ENCODE results near the gene SDCBP2. TPM values are rescaled to one million over a fixed set of nuclear protein-coding genes. Genes with fewer than 3 reads are reported as not detected.
A peak's percentile ranks its signal among the peaks of the same experiment; 100 is the strongest.

Gene SDCBP2
- total and polyA plus RNA-seq, 2 of the 13 experiments (the other 11 are each of a cell fraction or from before 2014, with no cell fraction given) = 1.2 to 2.4 TPM

GRCh38 chr20:1326031-1326930 is 2.7 kb downstream of the SDCBP2 start (continued):
- TF ChIP-seq ARID3A (IDR thresholded peaks at IDR 0.05; ENCODE audit: low read depth, low read length) (no peak; the same call in 1 of the 2 replicates), MAZ (IDR thresholded peaks at IDR 0.05; ENCODE audit: borderline replicate concordance, low read depth, low read length) (no peak), MAZ (CRISPR knock-in tag; IDR thresholded peaks at IDR 0.05; ENCODE audit: low read depth) (0 out of 2 replicates have a peak, but pooled peaks have one; percentile 14), CC2D1A (CRISPR knock-in tag; IDR thresholded peaks at IDR 0.05) (0 out of 2 replicates have a peak, but pooled peaks have one; percentile 36), NCOA5 (CRISPR knock-in tag; IDR thresholded peaks at IDR 0.05) (no peak), MAFG (CRISPR knock-in tag; IDR thresholded peaks at IDR 0.05) (no peak), ZSCAN5A (CRISPR knock-in tag; IDR thresholded peaks at IDR 0.05; ENCODE audit: borderline replicate concordance) (no peak), HMGA1 (CRISPR knock-in tag; conservative IDR thresholded peaks at IDR 0.05) (no peak), TFDP1 (CRISPR knock-in tag; IDR thresholded peaks at IDR 0.05; ENCODE audit: borderline replicate concordance) (peak; percentile 19; the same call in 1 of the 2 replicates), PHF21A (CRISPR knock-in tag; IDR thresholded peaks at IDR 0.05) (no peak; the same call in none of the 2 replicates), ZC3H4 (CRISPR knock-in tag; IDR thresholded peaks at IDR 0.05; ENCODE audit: borderline replicate concordance) (peak; percentile 94), FOXK2 (IDR thresholded peaks at IDR 0.05) (no peak), SALL1 (CRISPR knock-in tag; IDR thresholded peaks at IDR 0.05) (peak; percentile 7; the same call in 1 of the 2 replicates), DDIT3 (CRISPR knock-in tag; IDR thresholded peaks at IDR 0.05) (no peak), SNRNP70 (IDR thresholded peaks at IDR 0.05; ENCODE audit: low read depth, low read length) (no peak), ETV6 (CRISPR knock-in tag; conservative IDR thresholded peaks at IDR 0.05) (no peak), RFXAP (CRISPR knock-in tag; IDR thresholded peaks at IDR 0.05; ENCODE audit: borderline replicate concordance) (no peak), KLF13 (CRISPR knock-in tag; IDR thresholded peaks at IDR 0.05) (no peak), NKX3-1 (CRISPR knock-in tag; IDR thresholded peaks at IDR 0.05) (no peak), ZNF766 (CRISPR knock-in tag; IDR thresholded peaks at IDR 0.05; ENCODE audit: borderline replicate concordance) (0 out of 2 replicates have a peak, but pooled peaks have one; percentile 17), ZBTB26 (CRISPR knock-in tag; IDR thresholded peaks at IDR 0.05; ENCODE audit: borderline replicate concordance) (no peak), POGK (CRISPR knock-in tag; conservative IDR thresholded peaks at IDR 0.05) (no peak; the same call in 1 of the 2 replicates)
